H1 (cell line): ENCODE data around the gene ZCCHC9. TPM values are rescaled to one million over a fixed set of nuclear protein-coding genes. Genes with fewer than 3 reads are reported as not detected.

Experiments used
- CTCF ChIA-PET: fragments of 300-600 bp; sonication (Branson Sonifier 250); formaldehyde crosslinking; loops from one replicate; lab custom pipeline; 2021; ENCODE audit not compliant: partially characterized antibody; lab: Charles Lee
- POLR2A ChIA-PET: fragments of 300-600 bp; sonication (Branson Sonifier 250); formaldehyde crosslinking; loops from one replicate; lab custom pipeline; 2021; ENCODE audit warnings: inconsistent platforms; ENCODE audit not compliant: partially characterized antibody; lab: Charles Lee
- DNase-seq, 2 experiments: peaks; one replicate each; pipeline versions ENCODE4 v3.0.0 to v3.0.0-alpha.2; 2010 to 2022; ENCODE audit warnings: low spot score in 2 of 2, low read depth in 1 of 2, mixed read lengths in 1 of 2
- FAIRE-seq: peaks from 2 replicates; lab custom pipeline; 2011; peaks lifted over from hg19 to GRCh38; lab: Jason Lieb, UNC
- H2AFZ ChIP-seq: 2 replicates; pipeline ENCODE4 v1.8.1; 2012; ENCODE audit warnings: low read length, inconsistent platforms
- H2AK5ac ChIP-seq: 2 replicates; pipeline ENCODE4 v1.6.1; 2013; ENCODE audit warnings: low read depth, low read length
- H2BK120ac ChIP-seq: replicated peaks from 2 replicates; pipeline ENCODE3; 2013; ENCODE audit warnings: low read depth, low read length, inconsistent platforms
- H2BK12ac ChIP-seq: 2 replicates; pipeline ENCODE4 v1.6.1; 2013; ENCODE audit warnings: low read depth, low read length
- H2BK15ac ChIP-seq: 2 replicates; pipeline ENCODE4 v1.6.1; 2013; ENCODE audit warnings: low read length
- H2BK20ac ChIP-seq: 2 replicates; pipeline ENCODE4 v1.6.1; 2013; ENCODE audit warnings: low read length
- H2BK5ac ChIP-seq: 2 replicates; pipeline ENCODE4 v1.6.1; 2013; ENCODE audit warnings: low read depth, low read length
- H3K14ac ChIP-seq: 2 replicates; pipeline ENCODE4 v1.6.1; 2013; ENCODE audit warnings: inconsistent platforms; ENCODE audit not compliant: insufficient read length
- H3K18ac ChIP-seq: 2 replicates; pipeline ENCODE4 v1.6.1; 2013; ENCODE audit warnings: low read length; ENCODE audit errors: extremely low read depth
- H3K23ac ChIP-seq: 2 replicates; pipeline ENCODE4 v1.6.1; 2013; ENCODE audit warnings: inconsistent platforms; ENCODE audit not compliant: insufficient read length
- H3K23me2 ChIP-seq: 2 replicates; pipeline ENCODE4 v1.6.1; 2013; ENCODE audit warnings: low read depth, low read length
- H3K27ac ChIP-seq: 2 replicates; pipeline ENCODE4 v1.6.1; 2011; ENCODE audit warnings: low read depth, low read length, inconsistent platforms
- H3K27me3 ChIP-seq, 4 experiments: replicated peaks in 1 of 4; 1 replicate in 1 of 4; 2 replicates in 3 of 4; pipeline versions ENCODE4 v1.6.1 to v1.8.1; 2011 to 2013; ENCODE audit warnings: low read length in 3 of 4, mild to moderate bottlenecking in 3 of 4, inconsistent platforms in 2 of 4, mixed read lengths in 2 of 4, moderate library complexity in 1 of 4; ENCODE audit not compliant: control insufficient read depth in 3 of 4, insufficient read depth in 3 of 4; ENCODE audit errors: extremely low read depth in 1 of 4
- H3K36me3 ChIP-seq, 4 experiments: 2 replicates each; pipeline versions ENCODE4 v1.6.1 to v1.8.1; 2011 to 2013; ENCODE audit warnings: mild to moderate bottlenecking in 4 of 4, low read length in 3 of 4, moderate library complexity in 2 of 4, control low read depth in 1 of 4, inconsistent platforms in 1 of 4; ENCODE audit not compliant: insufficient read depth in 4 of 4, control insufficient read depth in 2 of 4
- H3K4ac ChIP-seq: replicated peaks from 2 replicates; pipeline ENCODE3; 2013; ENCODE audit warnings: low read length, low read depth, mixed read lengths, inconsistent platforms; ENCODE audit not compliant: insufficient read length
- H3K4me1 ChIP-seq, 4 experiments: replicated peaks in 1 of 4; 1 replicate in 1 of 4; 2 replicates in 3 of 4; pipeline versions ENCODE4 v1.6.1 to v1.8.1; 2011 to 2013; ENCODE audit warnings: low read length in 3 of 4, inconsistent platforms in 2 of 4, mixed read lengths in 1 of 4; ENCODE audit not compliant: insufficient read depth in 4 of 4, control insufficient read depth in 3 of 4
- H3K4me2 ChIP-seq, 2 experiments: 2 replicates each; pipeline versions ENCODE4 v1.6.1 to v1.8.1; 2011 to 2013; ENCODE audit warnings: low read depth in 2 of 2, low read length in 2 of 2, control low read depth in 1 of 2, inconsistent platforms in 1 of 2, mild to moderate bottlenecking in 1 of 2; ENCODE audit not compliant: insufficient read depth in 1 of 2
- H3K4me3 ChIP-seq, 4 experiments: fragments of 200-600, 300-600 bp in 1 of 4; sonication (generic), shearing (Covaris generic), sonication (Bioruptor Twin) in 1 of 4; 2 replicates each; pipeline versions ENCODE4 v1.5.1 to v1.8.1; 2011 to 2016; ENCODE audit warnings: low read length in 4 of 4, low read depth in 3 of 4, control low read depth in 2 of 4, inconsistent platforms in 2 of 4, mild to moderate bottlenecking in 2 of 4, mixed read lengths in 1 of 4, moderate library complexity in 1 of 4; ENCODE audit not compliant: insufficient read depth in 2 of 4; ENCODE audit errors: extremely low read depth in 1 of 4
- H3K56ac ChIP-seq: replicated peaks from 2 replicates; pipeline ENCODE3; 2013; ENCODE audit warnings: low read depth, mild to moderate bottlenecking, mixed read lengths, low read length, inconsistent platforms; ENCODE audit not compliant: insufficient read length
- H3K79me1 ChIP-seq: 2 replicates; pipeline ENCODE4 v1.6.1; 2013; ENCODE audit warnings: low read depth, low read length, control low read depth
- H3K79me2 ChIP-seq, 2 experiments: 2 replicates each; pipeline versions ENCODE4 v1.6.1 to v1.8.1; 2012 to 2013; ENCODE audit warnings: low read length in 2 of 2, mild to moderate bottlenecking in 2 of 2, inconsistent platforms in 1 of 2; ENCODE audit not compliant: insufficient read depth in 2 of 2, control insufficient read depth in 1 of 2
- H3K9ac ChIP-seq, 4 experiments: replicated peaks in 1 of 4; 1 replicate in 1 of 4; 2 replicates in 3 of 4; pipeline versions ENCODE4 v1.6.1 to v1.8.1; 2011 to 2013; ENCODE audit warnings: low read depth in 3 of 4, low read length in 3 of 4, control low read depth in 2 of 4, mild to moderate bottlenecking in 2 of 4, moderate library complexity in 2 of 4, inconsistent platforms in 1 of 4; ENCODE audit errors: extremely low read depth in 1 of 4
- H3K9me3 ChIP-seq, 2 experiments: 2 replicates each; pipeline versions ENCODE4 v1.6.1 to v1.8.1; 2012 to 2013; ENCODE audit warnings: mild to moderate bottlenecking in 2 of 2, moderate library complexity in 2 of 2, control low read depth in 1 of 2, inconsistent platforms in 1 of 2, low read depth in 1 of 2, low read length in 1 of 2, mixed read lengths in 1 of 2; ENCODE audit not compliant: insufficient read depth in 2 of 2
- H4K20me1 ChIP-seq, 2 experiments: replicated peaks in 1 of 2; 2 replicates each; pipeline versions ENCODE3 to v1.8.1; 2011 to 2013; ENCODE audit warnings: inconsistent platforms in 2 of 2, low read length in 2 of 2, mild to moderate bottlenecking in 1 of 2; ENCODE audit not compliant: insufficient read depth in 2 of 2, control insufficient read depth in 1 of 2
- H4K5ac ChIP-seq: 2 replicates; pipeline ENCODE4 v1.6.1; 2013; ENCODE audit warnings: low read length, low read depth, mixed read lengths, inconsistent platforms; ENCODE audit not compliant: insufficient read length
- H4K8ac ChIP-seq: 2 replicates; pipeline ENCODE4 v1.8.0; 2013; ENCODE audit warnings: mild to moderate bottlenecking, moderate library complexity, low read length, inconsistent platforms; ENCODE audit not compliant: insufficient read depth; ENCODE audit errors: extremely low read depth
- H4K91ac ChIP-seq: replicated peaks from 2 replicates; pipeline ENCODE3; 2013; ENCODE audit warnings: low read length, mixed read lengths, inconsistent platforms; ENCODE audit not compliant: insufficient read length
- CBX5 ChIP-seq: fragments of 300-800, 300-1000 bp; sonication (generic); IDR thresholded peaks from 2 replicates; pipeline ENCODE4 v1.7.1; 2016; ENCODE audit warnings: antibody characterized with exemption, low read length, low read depth
- CTCF ChIP-seq, 3 experiments: IDR thresholded peaks; 1 replicate in 2 of 3; 2 replicates in 1 of 3; pipeline versions ENCODE4 v1.5.1 to v1.6.1; 2011; ENCODE audit warnings: low read length in 3 of 3, mild to moderate bottlenecking in 3 of 3, inconsistent platforms in 2 of 3, low read depth in 1 of 3, moderate library complexity in 1 of 3; ENCODE audit not compliant: insufficient read depth in 1 of 3; ENCODE audit errors: control extremely low read depth in 1 of 3
- HDAC2 ChIP-seq, 2 experiments: fragments of 300-600 bp in 1 of 2; sonication (generic) in 1 of 2; IDR thresholded peaks; 2 replicates each; pipeline ENCODE4 v1.6.1; 2011 to 2012; ENCODE audit warnings: low read depth in 2 of 2, low read length in 2 of 2, mild to moderate bottlenecking in 2 of 2, moderate library complexity in 2 of 2, borderline replicate concordance in 1 of 2, inconsistent platforms in 1 of 2
- RNF2 ChIP-seq: fragments of 200-900, 300-1000 bp; sonication (generic); IDR thresholded peaks from 2 replicates; pipeline ENCODE4 v1.7.1; 2016; ENCODE audit warnings: borderline replicate concordance, low read depth, mild to moderate bottlenecking, antibody characterized with exemption, low read length; ENCODE audit not compliant: poor library complexity, severe bottlenecking; ENCODE audit errors: missing control alignments
- WGBS, 2 experiments: shearing (Covaris generic) in 1 of 2; methylation state at CpG; one replicate each; pipeline versions ENCODE4 v1.1.6 to v1.1.7; 2013 to 2015; ENCODE audit warnings: low lambda C conversion rate in 2 of 2, mixed read lengths in 2 of 2, inconsistent platforms in 1 of 2, low coverage in 1 of 2, missing lambda C conversion rate in 1 of 2; ENCODE audit not compliant: insufficient replicate concordance in 2 of 2, insufficient coverage in 1 of 2, insufficient read length in 1 of 2; ENCODE audit errors: extremely low coverage in 1 of 2, missing lambda C conversion rate in 1 of 2; 5-methylcytosine and 5-hydroxymethylcytosine counted together
- polyA plus RNA-seq, 7 experiments: library from polyadenylated mRNA; depleted of rRNA in 3 of 7; stranded (reverse) in 5 of 7; unstranded in 2 of 7; fragments of >200 nt in 5 of 7; fragments of 200-250 nt in 2 of 7; gene quantifications; 1 replicate in 5 of 7; 2 replicates in 1 of 7; 4 replicates in 1 of 7; pipeline versions ENCODE4 v1.2.1 to v1.2.3, GENCODE V29; 2011 to 2013; ENCODE audit warnings: missing spikeins in 2 of 7, mixed read lengths in 2 of 7
- total RNA-seq: library from RNA; stranded (reverse); fragmentation: NEBNext Ultra II Directional; extraction: Animal tissue kit (Norgen Biotek cat#: 25700); gene quantifications from 2 replicates; pipeline ENCODE4 v1.2.1, GENCODE V29; 2021

ZCCHC9 gene
- total and polyA plus RNA-seq, 2 of the 8 experiments (the other 6 are each of a cell fraction or from before 2014, with no cell fraction given): 10.9 to 33.6 TPM

- no peak overlapping the region for H4K91ac ChIP-seq
- H2BK5ac ChIP-seq: no peak overlapping the region
- H2BK120ac ChIP-seq: no peak overlapping the region
- no peak overlapping the region for H3K4me2 ChIP-seq
- H4K8ac ChIP-seq: no peak overlapping the region
- no peak overlapping the region for H3K27ac ChIP-seq
- CTCF ChIA-PET: interaction anchor here (0.9 to 1.4 kb wide), 3 partner anchors 22 to 48 kb away, joined by 3 read pairs; no protein-coding TSS in a partner anchor
- H2BK20ac ChIP-seq: no peak overlapping the region
- H3K4me1 ChIP-seq: peaks cover 0 to 3% (median 0%) of the 10 kb centered on the region in 4 experiments; a peak in 2 of 7 replicates
- no peak overlapping the region for H2BK15ac ChIP-seq
- no peak overlapping the region for H3K23ac ChIP-seq
- H3K79me2 ChIP-seq: no peaks in the 10 kb centered on the region
- no peak for DNase-seq
- H3K9me3 ChIP-seq: no peaks in the 10 kb centered on the region
- no peak overlapping the region for H2BK12ac ChIP-seq
- H3K56ac ChIP-seq: no peak overlapping the region
- TF ChIP-seq CTCF (IDR thresholded peaks at IDR 0.05; ENCODE audit: control extremely low read depth in 1 of 3, insufficient read depth in 1 of 3, low read depth in 1 of 3, low read length in 3 of 3): no peak
- TF ChIP-seq CBX5: no peak
- TF ChIP-seq RNF2: no peak
- no peak for TF ChIP-seq HDAC2 (IDR thresholded peaks at IDR 0.05; ENCODE audit: borderline replicate concordance in 1 of 2, low read depth in 2 of 2, low read length in 2 of 2)
- TF ChIP-seq, all 59 proteins: peak for 0
- Histone ChIP-seq H4K20me1 (peaks cover 0 to 6% of the 10 kb centered on the region in 2 experiments), H3K14ac (no peak overlapping the region), H3K23me2 (no peaks in the 10 kb centered on the region; the same call in 1 of the 2 replicates), H3K79me1 (peaks cover 2% of the 10 kb centered on the region; the same call in 1 of the 2 replicates), H4K5ac (no peak overlapping the region), H2AFZ (no peak overlapping the region), H2AK5ac (no peak overlapping the region), H3K9ac (no peak overlapping the region), H3K36me3 (peaks cover 0 to 1% (median 0%) of the 10 kb centered on the region in 4 experiments; a peak in 1 of 8 replicates), H3K4ac (no peak overlapping the region), H3K27me3 (no peaks in the 10 kb centered on the region), H3K18ac (no peak overlapping the region), H3K4me3 (no peak overlapping the region)
- POLR2A ChIA-PET: interaction anchor here (0.8 kb wide), 1 partner anchor 48 kb away, joined by 3 read pairs; no protein-coding TSS in a partner anchor
- 82% methylated on average over 4 of the region's 4 CpGs; no CpG with 5 or more reads in 1 of the 2 experiments for WGBS, 2 experiments
- FAIRE-seq: no peak
Measured at GRCh38 chr5:81253875-81254274, 47.5 kb upstream of the ZCCHC9 start.
